ENCODE data around the gene PLEKHH1. TPM values are rescaled to one million over a fixed set of nuclear protein-coding genes. Genes with fewer than 3 reads are reported as not detected.

Gene PLEKHH1
- polyA plus RNA-seq, 1 donor from 2014 or later, result 34.1 TPM

DNA sequence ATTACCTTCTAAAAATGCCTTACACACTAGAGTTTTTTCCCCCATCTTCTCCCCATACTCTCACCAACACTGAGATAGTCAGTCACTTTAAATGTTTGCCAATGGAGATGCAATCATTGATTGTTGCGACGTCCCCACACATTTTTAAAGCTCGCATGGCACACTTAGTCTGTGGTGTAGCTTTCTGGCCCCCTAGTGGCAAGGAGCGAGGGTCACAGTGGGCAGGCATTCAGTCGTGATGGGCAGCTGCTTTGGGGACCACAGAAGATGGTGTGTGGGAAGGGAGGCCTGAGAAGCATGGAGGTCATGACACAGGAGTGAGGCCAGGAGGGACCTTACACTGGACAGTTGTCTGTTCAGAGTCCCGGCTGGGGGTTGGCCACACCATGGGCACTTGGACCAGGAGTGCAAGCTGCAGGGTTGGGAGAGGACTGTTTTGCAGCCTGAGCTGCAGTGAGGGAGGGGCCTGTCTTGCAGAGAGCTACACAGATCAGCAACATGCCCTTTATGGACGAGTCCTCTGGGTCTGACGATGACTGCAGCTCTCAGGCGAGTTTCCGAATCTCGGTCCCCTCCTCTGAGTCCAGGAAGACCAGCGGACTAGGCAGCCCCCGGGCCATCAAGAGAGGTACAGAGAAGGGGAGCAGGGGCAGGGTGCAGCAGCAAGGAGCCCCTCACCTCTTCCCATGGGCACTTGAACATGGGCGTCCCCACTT lies 38.3 kb downstream of the PLEKHH1 start:
- no peak for TF ChIP-seq POLR2AphosphoS5 (IDR thresholded peaks at IDR 0.05)
- TF ChIP-seq SMC3 (conservative IDR thresholded peaks at IDR 0.05; ENCODE audit: poor library complexity), result peak; percentile 84
- TF ChIP-seq EZH2 (IDR thresholded peaks at IDR 0.05; ENCODE audit: borderline replicate concordance, insufficient read depth, low read length, poor library complexity, severe bottlenecking), result no peak
- no peak for TF ChIP-seq TAF1 (IDR thresholded peaks at IDR 0.05; ENCODE audit: low read depth)
- no peak for TF ChIP-seq MXI1 (conservative IDR thresholded peaks at IDR 0.05; ENCODE audit: poor library complexity, severe bottlenecking)
- TF ChIP-seq, protein P1, sequence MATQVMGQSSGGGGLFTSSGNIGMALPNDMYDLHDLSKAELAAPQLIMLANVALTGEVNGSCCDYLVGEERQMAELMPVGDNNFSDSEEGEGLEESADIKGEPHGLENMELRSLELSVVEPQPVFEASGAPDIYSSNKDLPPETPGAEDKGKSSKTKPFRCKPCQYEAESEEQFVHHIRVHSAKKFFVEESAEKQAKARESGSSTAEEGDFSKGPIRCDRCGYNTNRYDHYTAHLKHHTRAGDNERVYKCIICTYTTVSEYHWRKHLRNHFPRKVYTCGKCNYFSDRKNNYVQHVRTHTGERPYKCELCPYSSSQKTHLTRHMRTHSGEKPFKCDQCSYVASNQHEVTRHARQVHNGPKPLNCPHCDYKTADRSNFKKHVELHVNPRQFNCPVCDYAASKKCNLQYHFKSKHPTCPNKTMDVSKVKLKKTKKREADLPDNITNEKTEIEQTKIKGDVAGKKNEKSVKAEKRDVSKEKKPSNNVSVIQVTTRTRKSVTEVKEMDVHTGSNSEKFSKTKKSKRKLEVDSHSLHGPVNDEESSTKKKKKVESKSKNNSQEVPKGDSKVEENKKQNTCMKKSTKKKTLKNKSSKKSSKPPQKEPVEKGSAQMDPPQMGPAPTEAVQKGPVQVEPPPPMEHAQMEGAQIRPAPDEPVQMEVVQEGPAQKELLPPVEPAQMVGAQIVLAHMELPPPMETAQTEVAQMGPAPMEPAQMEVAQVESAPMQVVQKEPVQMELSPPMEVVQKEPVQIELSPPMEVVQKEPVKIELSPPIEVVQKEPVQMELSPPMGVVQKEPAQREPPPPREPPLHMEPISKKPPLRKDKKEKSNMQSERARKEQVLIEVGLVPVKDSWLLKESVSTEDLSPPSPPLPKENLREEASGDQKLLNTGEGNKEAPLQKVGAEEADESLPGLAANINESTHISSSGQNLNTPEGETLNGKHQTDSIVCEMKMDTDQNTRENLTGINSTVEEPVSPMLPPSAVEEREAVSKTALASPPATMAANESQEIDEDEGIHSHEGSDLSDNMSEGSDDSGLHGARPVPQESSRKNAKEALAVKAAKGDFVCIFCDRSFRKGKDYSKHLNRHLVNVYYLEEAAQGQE (IDR thresholded peaks at IDR 0.05; ENCODE audit: borderline replicate concordance), result no peak
- TF ChIP-seq EP300 (conservative IDR thresholded peaks at IDR 0.05; ENCODE audit: poor library complexity, severe bottlenecking), result no peak
- peak; percentile 74 for TF ChIP-seq RAD21 (conservative IDR thresholded peaks at IDR 0.05)
- TF ChIP-seq, protein P2, sequence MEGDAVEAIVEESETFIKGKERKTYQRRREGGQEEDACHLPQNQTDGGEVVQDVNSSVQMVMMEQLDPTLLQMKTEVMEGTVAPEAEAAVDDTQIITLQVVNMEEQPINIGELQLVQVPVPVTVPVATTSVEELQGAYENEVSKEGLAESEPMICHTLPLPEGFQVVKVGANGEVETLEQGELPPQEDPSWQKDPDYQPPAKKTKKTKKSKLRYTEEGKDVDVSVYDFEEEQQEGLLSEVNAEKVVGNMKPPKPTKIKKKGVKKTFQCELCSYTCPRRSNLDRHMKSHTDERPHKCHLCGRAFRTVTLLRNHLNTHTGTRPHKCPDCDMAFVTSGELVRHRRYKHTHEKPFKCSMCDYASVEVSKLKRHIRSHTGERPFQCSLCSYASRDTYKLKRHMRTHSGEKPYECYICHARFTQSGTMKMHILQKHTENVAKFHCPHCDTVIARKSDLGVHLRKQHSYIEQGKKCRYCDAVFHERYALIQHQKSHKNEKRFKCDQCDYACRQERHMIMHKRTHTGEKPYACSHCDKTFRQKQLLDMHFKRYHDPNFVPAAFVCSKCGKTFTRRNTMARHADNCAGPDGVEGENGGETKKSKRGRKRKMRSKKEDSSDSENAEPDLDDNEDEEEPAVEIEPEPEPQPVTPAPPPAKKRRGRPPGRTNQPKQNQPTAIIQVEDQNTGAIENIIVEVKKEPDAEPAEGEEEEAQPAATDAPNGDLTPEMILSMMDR (IDR thresholded peaks at IDR 0.05; ENCODE audit: poor library complexity, severe bottlenecking), result peak; percentile 76
- no peaks in the 10 kb centered on the region for H4K20me1 ChIP-seq (ENCODE audit: insufficient read depth)
- peaks cover 12% of the 10 kb centered on the region for H3K36me3 ChIP-seq (ENCODE audit: insufficient read depth, low read length)
- H3K9me2 ChIP-seq (ENCODE audit: insufficient read depth, low read length), result no peaks in the 10 kb centered on the region
- H3K79me2 ChIP-seq (replicated peaks; ENCODE audit: insufficient read depth, low read length), result no peaks in the 10 kb centered on the region
- no peak overlapping the region for H2AFZ ChIP-seq (ENCODE audit: low read depth, low read length)
- H3F3A ChIP-seq (ENCODE audit: insufficient read depth, low read length, poor library complexity, severe bottlenecking), result no peaks in the 10 kb centered on the region
- H3K9me3 ChIP-seq (ENCODE audit: low read length), result no peaks in the 10 kb centered on the region
- no peaks in the 10 kb centered on the region for H3K27me3 ChIP-seq (ENCODE audit: insufficient read depth, low read depth, low read length)
- H3K27ac ChIP-seq (ENCODE audit: low read length), result no peak overlapping the region
- no peak overlapping the region for H3K4me3 ChIP-seq (ENCODE audit: low read length)
- H3K4me2 ChIP-seq (ENCODE audit: low read length), result no peak overlapping the region
- H3K9ac ChIP-seq (ENCODE audit: low read length), result no peak overlapping the region

DNA sequence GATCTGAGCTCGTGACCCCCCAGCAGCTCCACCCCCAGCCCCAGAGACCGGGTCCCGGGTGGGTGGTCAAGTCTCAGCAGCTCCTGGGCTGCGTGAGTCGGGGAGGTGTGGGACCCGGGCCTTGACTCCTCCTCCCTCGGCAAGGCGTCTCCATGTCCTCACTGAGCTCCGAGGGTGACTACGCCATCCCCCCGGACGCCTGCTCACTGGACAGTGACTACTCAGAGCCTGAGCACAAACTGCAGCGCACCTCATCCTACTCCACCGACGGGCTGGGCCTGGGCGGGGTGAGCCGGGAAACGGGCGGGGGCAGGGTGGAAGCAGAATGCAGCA lies 38.9 kb downstream of the PLEKHH1 start:
- Histone ChIP-seq H3K79me2 (replicated peaks; ENCODE audit: insufficient read depth, low read length) (no peaks in the 10 kb centered on the region), H3K4me2 (ENCODE audit: low read length) (no peak overlapping the region), H3K27ac (ENCODE audit: low read length) (no peak overlapping the region), H3K27me3 (ENCODE audit: insufficient read depth, low read depth, low read length) (no peaks in the 10 kb centered on the region), H3K9ac (ENCODE audit: low read length) (no peak overlapping the region), H4K20me1 (ENCODE audit: insufficient read depth) (no peaks in the 10 kb centered on the region), H3K9me3 (ENCODE audit: low read length) (no peaks in the 10 kb centered on the region), H3K9me2 (ENCODE audit: insufficient read depth, low read length) (no peaks in the 10 kb centered on the region), H3K4me3 (ENCODE audit: low read length) (no peak overlapping the region), H3K36me3 (ENCODE audit: insufficient read depth, low read length) (peaks cover 13% of the 10 kb centered on the region), H3F3A (ENCODE audit: insufficient read depth, low read length, poor library complexity, severe bottlenecking) (no peaks in the 10 kb centered on the region), H2AFZ (ENCODE audit: low read depth, low read length) (no peak overlapping the region)
- no peak for TF ChIP-seq MXI1 (conservative IDR thresholded peaks at IDR 0.05; ENCODE audit: poor library complexity, severe bottlenecking)
- TF ChIP-seq EP300 (conservative IDR thresholded peaks at IDR 0.05; ENCODE audit: poor library complexity, severe bottlenecking), result no peak
- TF ChIP-seq, protein P2 (IDR thresholded peaks at IDR 0.05; ENCODE audit: poor library complexity, severe bottlenecking), result no peak
- TF ChIP-seq SMC3 (conservative IDR thresholded peaks at IDR 0.05; ENCODE audit: poor library complexity), result no peak
- TF ChIP-seq, protein P1 (IDR thresholded peaks at IDR 0.05; ENCODE audit: borderline replicate concordance), result no peak
- TF ChIP-seq EZH2 (IDR thresholded peaks at IDR 0.05; ENCODE audit: borderline replicate concordance, insufficient read depth, low read length, poor library complexity, severe bottlenecking), result no peak
- TF ChIP-seq RAD21 (conservative IDR thresholded peaks at IDR 0.05), result no peak
- no peak for TF ChIP-seq POLR2AphosphoS5 (IDR thresholded peaks at IDR 0.05)
- TF ChIP-seq TAF1 (IDR thresholded peaks at IDR 0.05; ENCODE audit: low read depth), result no peak

Measured in neural cell (in vitro differentiated cells).